HEK293 (cell line): ENCODE data around the gene FBXL7.
A peak's percentile ranks its signal among the peaks of the same experiment; 100 is the strongest.

ENCODE experiments used
- CTCF ChIA-PET: fragments of 350-600 bp; formaldehyde crosslinking; extraction: SDS; loops from one replicate; lab custom pipeline; 2021; ENCODE audit warnings: antibody characterized with exemption; lab: Yijun Ruan, JAX
- POLR2A ChIA-PET: fragments of 300-600 bp; formaldehyde crosslinking; extraction: SDS; loops from one replicate; lab custom pipeline; 2020; ENCODE audit warnings: antibody characterized with exemption, inconsistent platforms; lab: Yijun Ruan, JAX
- H3K27ac ChIP-seq: fragments of 200-500 bp; sonication (Bioruptor generic); 2 replicates; pipeline ENCODE4 v1.5.1; 2014; ENCODE audit warnings: low read depth, low read length, control low read depth, inconsistent platforms; ENCODE audit errors: extremely low read depth
- H3K36me3 ChIP-seq, 2 experiments: fragments of 200-500 bp in 1 of 2; sonication (Bioruptor generic) in 1 of 2; 1 replicate in 1 of 2; 2 replicates in 1 of 2; pipeline ENCODE4 v1.5.1; 2014 to 2017; ENCODE audit warnings: inconsistent platforms in 2 of 2, low read length in 2 of 2; ENCODE audit not compliant: control insufficient read depth in 2 of 2, insufficient read depth in 1 of 2
- H3K4me1 ChIP-seq: fragments of 200-500 bp; sonication (Bioruptor generic); 2 replicates; pipeline ENCODE4 v1.5.1; 2014; ENCODE audit warnings: mild to moderate bottlenecking, low read length, inconsistent platforms; ENCODE audit not compliant: control insufficient read depth, insufficient read depth
- H3K4me3 ChIP-seq: 2 replicates; pipeline ENCODE4 v1.5.1; 2011; ENCODE audit warnings: low read depth, mild to moderate bottlenecking, control low read depth, low read length, moderate library complexity
- H3K9me3 ChIP-seq: fragments of 200-500 bp; sonication (Bioruptor generic); 2 replicates; pipeline ENCODE4 v1.5.1; 2014; ENCODE audit warnings: low read depth, low read length, inconsistent platforms; ENCODE audit not compliant: control insufficient read depth, insufficient read depth
- REPIN1 ChIP-seq: fragments of 450-650 bp; formaldehyde crosslinking; IDR thresholded peaks from 2 replicates; pipeline ENCODE4 v1.5.1; 2017; ENCODE audit warnings: missing biosample characterization, missing genetic modification characterization, low read depth
- ZNF10 ChIP-seq: fragments of 450-650 bp; formaldehyde crosslinking; IDR thresholded peaks from 2 replicates; pipeline ENCODE4 v1.5.1; 2017; ENCODE audit warnings: missing biosample characterization, missing genetic modification characterization
- ZNF274 ChIP-seq, 2 experiments: fragments of 200-500 bp in 1 of 2; fragments of 450-650 bp in 1 of 2; sonication (Bioruptor generic) in 1 of 2; formaldehyde crosslinking in 1 of 2; IDR thresholded peaks; 2 replicates each; pipeline versions ENCODE4 v1.5.1 to v1.6.1; 2014 to 2016; ENCODE audit warnings: borderline replicate concordance in 1 of 2, inconsistent platforms in 1 of 2, low read length in 1 of 2, missing biosample characterization in 1 of 2, missing genetic modification characterization in 1 of 2
- ZNF433 ChIP-seq: fragments of 450-650 bp; formaldehyde crosslinking; IDR thresholded peaks from 2 replicates; pipeline ENCODE4 v1.5.1; 2016; ENCODE audit warnings: missing biosample characterization, missing genetic modification characterization, low read depth
- ZNF549 ChIP-seq: fragments of 450-650 bp; IDR thresholded peaks from 2 replicates; pipeline ENCODE4 v1.5.1; 2018; ENCODE audit warnings: missing biosample characterization, missing genetic modification characterization, mild to moderate bottlenecking, inconsistent platforms, moderate library complexity
- ZNF670 ChIP-seq: fragments of 450-650 bp; formaldehyde crosslinking; IDR thresholded peaks from 2 replicates; pipeline ENCODE4 v1.5.1; 2016; ENCODE audit warnings: missing biosample characterization, missing genetic modification characterization, low read depth
- ZNF776 ChIP-seq: fragments of 450-650 bp; formaldehyde crosslinking; IDR thresholded peaks from 2 replicates; pipeline ENCODE4 v1.5.0; 2017; ENCODE audit warnings: missing biosample characterization, missing genetic modification characterization, borderline replicate concordance
- TF ChIP-seq, protein P1 (sequence below): fragments of 450-650 bp; formaldehyde crosslinking; IDR thresholded peaks from 2 replicates; pipeline ENCODE4 v1.5.0; 2017; ENCODE audit warnings: missing biosample characterization, missing genetic modification characterization, borderline replicate concordance
- TF ChIP-seq, protein P2 (sequence below): fragments of 450-650 bp; formaldehyde crosslinking; conservative IDR thresholded peaks from 2 replicates; pipeline ENCODE4 v1.5.1; 2016; ENCODE audit warnings: low read depth, missing biosample characterization, missing genetic modification characterization
- TF ChIP-seq, protein P3 (sequence below): fragments of 450-650 bp; formaldehyde crosslinking; IDR thresholded peaks from 2 replicates; pipeline ENCODE4 v1.5.1; 2016; ENCODE audit warnings: missing biosample characterization, missing genetic modification characterization

FBXL7 gene

DNA sequence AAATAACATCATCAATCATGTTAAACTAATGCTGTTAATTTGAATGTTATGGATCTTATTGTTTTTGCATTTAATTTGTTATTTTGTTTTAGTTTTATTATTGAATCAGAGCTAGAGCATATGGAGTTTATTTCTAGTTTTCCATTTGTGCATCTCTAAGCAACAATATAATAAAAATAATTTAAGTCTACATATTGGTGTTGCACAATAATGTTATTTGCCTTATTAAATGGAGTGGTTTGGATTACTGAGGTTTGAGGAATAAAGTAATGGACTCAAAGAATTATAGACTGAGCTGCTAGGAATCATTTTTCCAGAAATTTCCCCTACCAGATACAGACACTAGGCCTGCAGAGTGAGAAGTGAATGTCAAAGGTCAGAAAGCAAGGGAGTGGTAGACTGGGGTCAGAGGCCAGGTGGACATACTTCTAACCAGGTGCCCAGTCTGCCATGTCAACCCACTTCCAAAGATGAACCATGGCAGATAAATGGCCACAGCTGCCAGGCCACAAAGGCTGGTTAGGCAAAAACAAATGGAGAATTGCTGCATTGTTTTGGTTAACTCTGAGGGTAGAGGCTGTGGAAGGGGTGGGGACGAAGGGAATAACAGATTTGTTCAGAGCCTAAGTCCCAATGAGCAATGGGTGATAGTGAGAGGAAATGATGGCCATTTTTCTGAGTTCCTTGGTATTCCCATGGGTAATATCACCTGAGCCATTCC is 113.1 kb downstream of the FBXL7 start (continued):
- TF ChIP-seq, protein P1, sequence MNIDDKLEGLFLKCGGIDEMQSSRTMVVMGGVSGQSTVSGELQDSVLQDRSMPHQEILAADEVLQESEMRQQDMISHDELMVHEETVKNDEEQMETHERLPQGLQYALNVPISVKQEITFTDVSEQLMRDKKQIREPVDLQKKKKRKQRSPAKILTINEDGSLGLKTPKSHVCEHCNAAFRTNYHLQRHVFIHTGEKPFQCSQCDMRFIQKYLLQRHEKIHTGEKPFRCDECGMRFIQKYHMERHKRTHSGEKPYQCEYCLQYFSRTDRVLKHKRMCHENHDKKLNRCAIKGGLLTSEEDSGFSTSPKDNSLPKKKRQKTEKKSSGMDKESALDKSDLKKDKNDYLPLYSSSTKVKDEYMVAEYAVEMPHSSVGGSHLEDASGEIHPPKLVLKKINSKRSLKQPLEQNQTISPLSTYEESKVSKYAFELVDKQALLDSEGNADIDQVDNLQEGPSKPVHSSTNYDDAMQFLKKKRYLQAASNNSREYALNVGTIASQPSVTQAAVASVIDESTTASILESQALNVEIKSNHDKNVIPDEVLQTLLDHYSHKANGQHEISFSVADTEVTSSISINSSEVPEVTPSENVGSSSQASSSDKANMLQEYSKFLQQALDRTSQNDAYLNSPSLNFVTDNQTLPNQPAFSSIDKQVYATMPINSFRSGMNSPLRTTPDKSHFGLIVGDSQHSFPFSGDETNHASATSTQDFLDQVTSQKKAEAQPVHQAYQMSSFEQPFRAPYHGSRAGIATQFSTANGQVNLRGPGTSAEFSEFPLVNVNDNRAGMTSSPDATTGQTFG (tag by site-specific recombination): no peak
- TF ChIP-seq ZNF274 (IDR thresholded peaks at IDR 0.05; ENCODE audit: low read length): no peak
- no peak for TF ChIP-seq ZNF274 (tag by site-specific recombination; IDR thresholded peaks at IDR 0.05; ENCODE audit: borderline replicate concordance)
- no peak for TF ChIP-seq ZNF433
- TF ChIP-seq, protein P2, sequence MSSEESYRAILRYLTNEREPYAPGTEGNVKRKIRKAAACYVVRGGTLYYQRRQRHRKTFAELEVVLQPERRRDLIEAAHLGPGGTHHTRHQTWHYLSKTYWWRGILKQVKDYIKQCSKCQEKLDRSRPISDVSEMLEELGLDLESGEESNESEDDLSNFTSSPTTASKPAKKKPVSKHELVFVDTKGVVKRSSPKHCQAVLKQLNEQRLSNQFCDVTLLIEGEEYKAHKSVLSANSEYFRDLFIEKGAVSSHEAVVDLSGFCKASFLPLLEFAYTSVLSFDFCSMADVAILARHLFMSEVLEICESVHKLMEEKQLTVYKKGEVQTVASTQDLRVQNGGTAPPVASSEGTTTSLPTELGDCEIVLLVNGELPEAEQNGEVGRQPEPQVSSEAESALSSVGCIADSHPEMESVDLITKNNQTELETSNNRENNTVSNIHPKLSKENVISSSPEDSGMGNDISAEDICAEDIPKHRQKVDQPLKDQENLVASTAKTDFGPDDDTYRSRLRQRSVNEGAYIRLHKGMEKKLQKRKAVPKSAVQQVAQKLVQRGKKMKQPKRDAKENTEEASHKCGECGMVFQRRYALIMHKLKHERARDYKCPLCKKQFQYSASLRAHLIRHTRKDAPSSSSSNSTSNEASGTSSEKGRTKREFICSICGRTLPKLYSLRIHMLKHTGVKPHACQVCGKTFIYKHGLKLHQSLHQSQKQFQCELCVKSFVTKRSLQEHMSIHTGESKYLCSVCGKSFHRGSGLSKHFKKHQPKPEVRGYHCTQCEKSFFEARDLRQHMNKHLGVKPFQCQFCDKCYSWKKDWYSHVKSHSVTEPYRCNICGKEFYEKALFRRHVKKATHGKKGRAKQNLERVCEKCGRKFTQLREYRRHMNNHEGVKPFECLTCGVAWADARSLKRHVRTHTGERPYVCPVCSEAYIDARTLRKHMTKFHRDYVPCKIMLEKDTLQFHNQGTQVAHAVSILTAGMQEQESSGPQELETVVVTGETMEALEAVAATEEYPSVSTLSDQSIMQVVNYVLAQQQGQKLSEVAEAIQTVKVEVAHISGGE: no peak
- TF ChIP-seq, protein P3, sequence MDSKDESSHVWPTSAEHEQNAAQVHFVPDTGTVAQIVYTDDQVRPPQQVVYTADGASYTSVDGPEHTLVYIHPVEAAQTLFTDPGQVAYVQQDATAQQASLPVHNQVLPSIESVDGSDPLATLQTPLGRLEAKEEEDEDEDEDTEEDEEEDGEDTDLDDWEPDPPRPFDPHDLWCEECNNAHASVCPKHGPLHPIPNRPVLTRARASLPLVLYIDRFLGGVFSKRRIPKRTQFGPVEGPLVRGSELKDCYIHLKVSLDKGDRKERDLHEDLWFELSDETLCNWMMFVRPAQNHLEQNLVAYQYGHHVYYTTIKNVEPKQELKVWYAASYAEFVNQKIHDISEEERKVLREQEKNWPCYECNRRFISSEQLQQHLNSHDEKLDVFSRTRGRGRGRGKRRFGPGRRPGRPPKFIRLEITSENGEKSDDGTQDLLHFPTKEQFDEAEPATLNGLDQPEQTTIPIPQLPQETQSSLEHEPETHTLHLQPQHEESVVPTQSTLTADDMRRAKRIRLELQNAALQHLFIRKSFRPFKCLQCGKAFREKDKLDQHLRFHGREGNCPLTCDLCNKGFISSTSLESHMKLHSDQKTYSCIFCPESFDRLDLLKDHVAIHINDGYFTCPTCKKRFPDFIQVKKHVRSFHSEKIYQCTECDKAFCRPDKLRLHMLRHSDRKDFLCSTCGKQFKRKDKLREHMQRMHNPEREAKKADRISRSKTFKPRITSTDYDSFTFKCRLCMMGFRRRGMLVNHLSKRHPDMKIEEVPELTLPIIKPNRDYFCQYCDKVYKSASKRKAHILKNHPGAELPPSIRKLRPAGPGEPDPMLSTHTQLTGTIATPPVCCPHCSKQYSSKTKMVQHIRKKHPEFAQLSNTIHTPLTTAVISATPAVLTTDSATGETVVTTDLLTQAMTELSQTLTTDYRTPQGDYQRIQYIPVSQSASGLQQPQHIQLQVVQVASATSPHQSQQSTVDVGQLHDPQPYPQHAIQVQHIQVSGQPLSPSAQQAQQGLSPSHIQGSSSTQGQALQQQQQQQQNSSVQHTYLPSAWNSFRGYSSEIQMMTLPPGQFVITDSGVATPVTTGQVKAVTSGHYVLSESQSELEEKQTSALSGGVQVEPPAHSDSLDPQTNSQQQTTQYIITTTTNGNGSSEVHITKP (tag by site-specific recombination): no peak

DNA sequence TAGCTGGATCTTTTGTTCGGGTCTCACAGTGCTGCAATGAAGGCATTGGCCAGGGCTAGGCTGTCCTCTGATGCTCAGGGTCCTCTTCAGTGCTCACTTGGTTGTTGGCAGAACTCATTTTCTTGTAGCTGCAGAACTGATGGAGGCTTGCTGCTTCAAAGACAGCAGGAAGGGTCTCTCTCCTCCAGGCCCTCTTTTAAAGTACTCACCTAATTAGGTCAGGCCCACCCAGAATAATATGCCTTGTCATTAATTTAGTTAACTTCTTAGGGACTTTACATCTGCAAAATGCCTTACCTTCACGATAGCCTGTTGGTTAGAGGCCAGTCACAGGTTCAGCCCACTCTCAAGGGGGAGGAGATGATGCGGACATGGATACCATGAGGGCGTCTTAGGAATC is 114.7 kb downstream of the FBXL7 start:
- Histone ChIP-seq H3K9me3 (no peaks in the 10 kb centered on the region), H3K27ac (no peak overlapping the region), H3K4me3 (no peak overlapping the region), H3K36me3 (no peaks in the 10 kb centered on the region), H3K4me1 (no peaks in the 10 kb centered on the region)
- TF ChIP-seq ZNF10: 0 out of 2 replicates have a peak, but pooled peaks have one; percentile 52
- no peak for TF ChIP-seq ZNF776 (tag by site-specific recombination)
- ChIA-PET CTCF (no interaction called here), POLR2A (no interaction called here)

DNA sequence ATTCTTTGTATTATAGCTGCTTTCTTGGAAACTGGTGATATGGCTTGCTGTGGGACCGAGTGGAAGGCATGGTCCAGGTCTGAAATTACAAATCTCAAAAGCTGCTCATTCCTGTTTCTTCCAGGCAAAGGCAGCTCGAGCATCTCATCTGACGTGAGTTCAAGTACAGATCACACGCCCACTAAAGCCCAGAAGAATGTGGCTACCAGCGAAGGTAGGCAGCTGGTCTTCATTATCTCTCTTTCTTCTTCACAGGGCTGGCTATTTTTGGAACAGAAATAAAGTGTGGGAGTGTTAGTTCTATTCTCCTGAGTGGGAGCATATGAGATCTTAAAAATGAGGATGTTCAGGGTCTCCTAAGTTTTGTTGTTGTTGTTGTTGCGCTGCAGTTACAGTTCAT is 115.9 kb downstream of the FBXL7 start:
- no peak for TF ChIP-seq ZNF670 (tag by site-specific recombination)
- TF ChIP-seq REPIN1 (tag by site-specific recombination): no peak
- no peak for TF ChIP-seq ZNF549
- H3K4me3 ChIP-seq: no peak overlapping the region
- ChIA-PET POLR2A (no interaction called here), CTCF (no interaction called here)
- no peak overlapping the region for H3K27ac ChIP-seq
- no peaks in the 10 kb centered on the region for H3K9me3 ChIP-seq
- no peaks in the 10 kb centered on the region for H3K4me1 ChIP-seq
- H3K36me3 ChIP-seq: no peaks in the 10 kb centered on the region
